ENCODE data around the gene ZBTB4.
A peak's percentile ranks its signal among the peaks of the same experiment; 100 is the strongest.

Gene ZBTB4

GRCh38 chr17:7448461-7448860, 31.0 kb downstream of the ZBTB4 start:
- DNase-seq (ENCODE audit: low read depth in 2 of 2), result no peak
- no peak overlapping the region for H3K4me3 ChIP-seq (replicated peaks in 1 of 2; ENCODE audit: low read depth in 2 of 2, low read length in 2 of 2)
- TF ChIP-seq CTCF (IDR thresholded peaks at IDR 0.05; ENCODE audit: low read depth, low read length), result no peak

GRCh38 chr17:7445619-7445968, 33.8 kb downstream of the ZBTB4 start:
- peak overlapping the region in 1 of 2 donors; percentile 36 for H3K4me3 ChIP-seq (replicated peaks in 1 of 2; ENCODE audit: low read depth in 2 of 2, low read length in 2 of 2)
- DNase-seq (ENCODE audit: low read depth in 2 of 2), result no peak
- no peak for TF ChIP-seq CTCF (IDR thresholded peaks at IDR 0.05; ENCODE audit: low read depth, low read length)

GRCh38 chr17:7444682-7445618, 34.5 kb downstream of the ZBTB4 start, which contains the start of gene CHRNB1:
TSS of gene CHRNB1 (plus strand) at chr17:7445061. CDS start at chr17:7445128, 67 bp downstream.
- TF ChIP-seq CTCF (IDR thresholded peaks at IDR 0.05; ENCODE audit: low read depth, low read length), result no peak
- H3K4me3 ChIP-seq (replicated peaks in 1 of 2; ENCODE audit: low read depth in 2 of 2, low read length in 2 of 2), result peak within 1 kb of the TSS; percentile 32 to 36
- peak; percentile 43 to 45 for DNase-seq (ENCODE audit: low read depth in 2 of 2)

GRCh38 chr17:7443499-7444485, 35.6 kb downstream of the ZBTB4 start:
- no peak overlapping the region for H3K4me3 ChIP-seq (replicated peaks in 1 of 2; ENCODE audit: low read depth in 2 of 2, low read length in 2 of 2)
- no peak for TF ChIP-seq CTCF (IDR thresholded peaks at IDR 0.05; ENCODE audit: low read depth, low read length)
- peak; percentile 44 to 89 for DNase-seq (ENCODE audit: low read depth in 2 of 2)

GRCh38 chr17:7442142-7442541, 37.3 kb downstream of the ZBTB4 start:
- no peak for DNase-seq (ENCODE audit: low read depth in 2 of 2)

More at GRCh38 chr17:7442142-7442541, 37.3 kb downstream of the ZBTB4 start:
- H3K4me3 ChIP-seq (replicated peaks in 1 of 2; ENCODE audit: low read depth in 2 of 2, low read length in 2 of 2), result no peak overlapping the region
- TF ChIP-seq CTCF (IDR thresholded peaks at IDR 0.05; ENCODE audit: low read depth, low read length), result no peak
